NCI-H748 (cell line): Measurements from ENCODE around the gene MPG.
A peak's percentile ranks its signal among the peaks of the same experiment; 100 is the strongest.
"Not testable (repeated sequence)": the region's sequence is repeated elsewhere in the genome, so short reads cannot be mapped to it uniquely, and the experiment has no call there.

Source experiments
- DNase-seq: peaks from one replicate; lab custom pipeline; 2025; ENCODE audit not compliant: unreplicated experiment; lab: John Stamatoyannopoulos, UW

The MPG gene

DNA sequence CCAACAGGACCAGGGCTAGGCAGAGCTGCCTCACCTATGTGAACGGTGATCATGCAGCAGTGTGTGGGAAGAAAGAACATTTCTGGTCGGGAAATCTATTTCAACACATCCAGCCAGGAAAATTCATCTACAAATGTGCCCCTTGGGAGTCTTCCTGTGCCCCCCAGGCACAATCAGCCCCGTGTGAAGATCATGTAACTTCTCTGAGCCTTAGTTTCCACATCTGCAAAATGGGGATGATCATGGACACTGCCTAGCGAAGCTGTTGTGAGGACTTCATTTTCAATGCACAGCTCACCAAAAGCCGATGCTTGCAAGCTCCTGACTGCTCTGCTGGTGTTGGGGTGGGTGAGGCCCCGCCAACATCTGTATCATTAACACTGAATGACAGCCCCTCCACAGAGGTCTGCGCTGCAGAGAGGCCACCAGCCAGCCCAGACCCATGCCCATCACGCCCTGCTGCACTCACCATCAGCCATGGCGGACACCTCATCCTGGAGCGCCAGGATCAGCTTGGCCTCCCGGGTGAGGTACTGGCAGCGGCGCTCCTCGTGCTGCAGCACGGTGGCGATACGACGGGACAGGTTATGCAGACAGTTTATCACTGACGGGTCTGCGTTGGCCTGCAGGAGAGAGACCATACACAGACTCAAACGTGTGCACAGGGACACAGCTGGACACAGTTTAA lies 34.3 kb downstream of the MPG start:
- DNase-seq: no peak

DNA sequence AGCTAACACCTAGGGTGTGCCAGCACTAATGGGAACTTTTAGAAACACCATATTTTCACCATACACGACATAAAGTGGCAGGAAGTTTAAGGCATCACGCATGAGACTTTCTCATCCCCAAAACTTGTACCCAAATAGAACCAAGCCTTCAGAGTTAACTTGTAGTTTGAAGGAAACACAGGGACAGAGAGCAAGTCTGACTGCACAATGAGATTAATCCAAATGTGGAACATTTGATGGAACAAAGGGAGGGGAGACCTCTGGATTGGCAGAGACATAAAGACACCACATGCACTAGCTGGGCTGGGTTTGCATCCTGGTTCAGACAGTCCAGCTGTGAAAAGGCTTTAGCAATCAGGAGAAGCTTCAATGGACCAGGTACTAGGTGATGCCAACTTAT lies 36.3 kb downstream of the MPG start:
- DNase-seq: no peak

DNA sequence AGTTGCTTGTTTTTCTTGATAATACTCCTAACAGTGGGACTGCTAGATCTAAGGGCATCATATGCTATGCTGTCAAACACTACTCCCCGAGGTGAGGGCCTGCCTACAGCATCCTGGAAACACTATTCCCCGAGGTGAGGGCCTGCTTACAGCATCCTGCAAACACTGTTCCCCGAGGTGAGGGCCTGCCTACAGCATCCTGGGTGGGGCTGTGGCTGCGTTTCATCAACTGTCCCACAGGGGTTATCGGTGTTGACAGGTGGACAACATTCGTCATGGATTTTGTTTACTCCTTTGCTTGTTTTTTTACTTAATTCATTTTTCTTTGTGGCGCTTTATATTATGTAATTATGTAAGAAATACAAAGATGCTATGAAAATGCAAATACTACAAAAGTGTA lies 38.0 kb downstream of the MPG start:
- no peak for DNase-seq

DNA sequence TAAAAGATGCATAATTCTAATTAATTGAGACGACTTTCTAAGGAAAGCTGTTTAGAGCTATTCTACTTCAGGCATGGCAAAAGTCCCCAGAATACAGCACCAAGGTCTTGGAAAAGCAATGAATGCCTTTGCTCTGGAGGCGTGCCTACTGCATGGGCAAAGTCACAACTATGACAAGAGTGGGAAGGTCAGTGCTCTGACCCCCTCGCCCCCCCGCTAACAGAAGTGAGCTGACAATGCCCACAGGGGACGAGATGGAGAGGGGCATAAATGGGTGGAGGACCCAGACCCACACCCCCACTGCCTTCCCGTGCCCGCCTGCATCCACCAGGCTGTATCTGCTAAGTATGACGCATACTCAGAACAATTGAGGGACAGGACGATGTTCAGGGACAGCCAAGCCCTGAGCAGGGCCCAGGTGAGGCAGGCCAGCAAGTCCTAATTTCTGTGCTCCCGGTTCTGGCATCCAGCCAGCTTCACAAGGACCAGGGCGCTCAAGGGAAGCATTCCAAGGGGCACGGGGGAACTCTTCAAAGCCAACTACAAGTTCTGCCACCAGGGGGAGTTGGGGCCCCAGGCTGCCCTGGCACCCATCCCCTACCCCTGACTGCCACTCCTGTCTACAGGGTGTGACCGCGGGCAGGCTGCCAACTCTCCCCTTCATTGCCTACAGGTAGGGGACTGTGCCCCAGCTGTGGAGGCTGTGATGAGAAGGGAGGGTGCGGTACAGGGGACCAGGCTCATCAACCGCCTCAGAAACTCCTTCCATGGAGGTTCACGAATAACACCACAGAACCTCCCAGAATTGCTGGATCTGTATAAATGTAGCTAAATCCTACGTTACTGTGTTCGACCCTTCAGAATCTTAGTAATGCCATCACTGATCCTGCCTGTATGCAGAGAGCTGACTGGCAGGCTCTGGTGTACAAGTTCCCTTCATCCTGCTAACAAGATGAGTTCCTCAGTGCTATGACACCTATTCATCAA lies 39.6 kb downstream of the MPG start:
- peak; percentile 87 for DNase-seq

DNA sequence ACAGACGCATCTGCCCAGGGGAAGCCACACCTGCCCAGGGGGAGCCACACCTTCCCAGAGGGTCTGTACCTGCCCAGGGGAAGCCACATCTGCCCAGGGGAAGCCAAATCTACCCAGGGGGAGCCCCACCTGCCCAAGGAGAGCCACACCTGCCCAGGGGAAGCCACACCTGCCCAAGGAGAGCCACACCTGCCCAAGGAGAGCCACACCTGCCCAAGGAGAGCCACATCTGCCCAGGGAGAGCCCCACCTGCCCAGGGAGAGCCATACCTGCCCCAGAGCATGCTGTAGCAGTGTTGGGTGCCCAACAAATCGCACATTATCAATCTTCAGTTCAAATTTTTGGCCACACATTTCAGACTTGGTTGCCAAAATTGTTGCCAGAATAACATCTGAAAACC lies 40.8 kb downstream of the MPG start:
- peak; percentile 52 for DNase-seq

DNA sequence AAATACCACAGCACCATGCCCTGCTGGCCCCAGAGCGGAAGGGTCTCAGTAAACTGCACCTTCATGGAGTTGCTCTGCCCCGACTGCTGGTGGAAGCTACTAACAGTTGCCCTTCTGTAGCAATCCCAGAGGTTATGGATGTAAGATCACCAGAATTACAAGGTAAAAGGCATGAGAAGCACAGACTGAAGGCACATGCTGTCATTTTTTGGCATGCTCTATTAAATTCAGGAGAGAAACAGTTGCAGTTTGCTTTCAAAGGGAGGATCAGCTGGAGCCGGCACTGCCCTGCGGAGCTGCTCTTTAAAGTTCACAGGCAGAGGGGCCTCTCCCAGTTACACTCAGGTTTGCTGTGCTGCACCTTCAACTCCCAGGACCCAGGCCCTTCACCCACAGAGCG lies 41.3 kb downstream of the MPG start:
- no peak for DNase-seq

DNA sequence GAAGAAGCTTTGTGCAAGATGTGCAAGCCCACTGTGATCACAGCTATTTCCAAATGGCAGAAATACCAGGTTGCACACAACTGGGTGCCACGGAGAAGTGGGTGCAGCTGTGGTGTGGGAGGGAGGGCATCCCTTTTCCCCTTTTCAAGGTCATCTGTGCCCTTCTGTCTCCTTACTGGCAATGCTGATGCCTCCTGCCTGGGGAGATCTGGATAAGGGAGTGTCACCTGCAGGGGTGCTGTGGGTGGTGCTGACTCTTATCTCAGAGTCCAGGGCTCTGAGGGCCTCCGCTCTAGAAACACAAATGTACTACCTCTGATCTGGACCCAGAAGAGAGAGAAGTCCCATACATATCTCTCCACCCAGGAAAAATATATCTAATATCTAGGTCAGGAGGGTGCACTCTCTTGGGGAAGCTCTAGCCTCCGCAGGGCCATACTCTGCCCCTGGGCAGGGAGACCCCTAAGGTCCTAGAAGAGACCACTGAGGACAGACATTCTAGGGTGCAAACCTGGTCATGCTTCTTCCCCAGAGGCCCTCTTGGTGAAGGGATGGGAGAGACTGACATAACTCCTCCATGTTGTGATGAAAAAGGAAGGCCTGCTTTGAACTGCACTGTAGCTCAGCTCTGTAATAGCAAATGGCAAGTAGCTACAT lies 41.9 kb downstream of the MPG start:
- DNase-seq: no peak

DNA sequence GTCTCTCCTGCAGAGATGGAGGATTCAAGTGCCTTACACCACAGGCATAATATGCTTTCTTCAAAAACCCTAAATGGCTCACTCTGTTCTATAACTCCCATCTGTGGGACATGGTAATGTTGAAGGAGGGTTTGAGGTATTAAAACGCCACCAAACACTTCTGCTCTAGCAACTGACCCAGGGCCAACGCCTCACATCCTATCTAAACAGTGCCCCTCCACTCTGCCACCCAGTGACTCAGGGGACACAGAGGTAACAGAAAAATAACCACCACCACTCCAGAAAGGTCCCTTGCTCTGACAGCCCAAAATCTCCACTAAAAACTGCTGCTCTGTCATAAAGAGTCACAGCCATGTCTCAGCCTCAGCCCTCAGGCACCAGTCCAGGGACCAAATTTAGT lies 42.7 kb downstream of the MPG start:
- DNase-seq: no peak

DNA sequence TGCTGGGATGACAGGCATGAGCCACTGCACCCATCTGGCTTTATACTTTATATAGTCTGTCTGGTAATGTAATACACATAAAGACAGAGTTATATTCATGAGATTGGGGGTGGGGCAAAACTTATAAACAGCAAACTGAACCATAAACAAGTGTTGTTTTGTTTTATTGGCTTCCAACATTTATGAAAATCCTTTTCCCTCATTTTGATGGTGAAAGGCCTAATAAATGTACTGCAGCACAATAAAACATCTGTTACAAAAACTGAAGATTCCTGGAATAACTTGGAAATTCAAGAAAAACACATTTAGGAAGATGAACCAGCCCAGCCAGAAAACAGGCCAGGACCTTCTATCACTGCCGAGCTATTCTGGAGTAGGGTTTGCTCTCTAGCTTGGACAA lies 44.3 kb downstream of the MPG start:
- no peak for DNase-seq

DNA sequence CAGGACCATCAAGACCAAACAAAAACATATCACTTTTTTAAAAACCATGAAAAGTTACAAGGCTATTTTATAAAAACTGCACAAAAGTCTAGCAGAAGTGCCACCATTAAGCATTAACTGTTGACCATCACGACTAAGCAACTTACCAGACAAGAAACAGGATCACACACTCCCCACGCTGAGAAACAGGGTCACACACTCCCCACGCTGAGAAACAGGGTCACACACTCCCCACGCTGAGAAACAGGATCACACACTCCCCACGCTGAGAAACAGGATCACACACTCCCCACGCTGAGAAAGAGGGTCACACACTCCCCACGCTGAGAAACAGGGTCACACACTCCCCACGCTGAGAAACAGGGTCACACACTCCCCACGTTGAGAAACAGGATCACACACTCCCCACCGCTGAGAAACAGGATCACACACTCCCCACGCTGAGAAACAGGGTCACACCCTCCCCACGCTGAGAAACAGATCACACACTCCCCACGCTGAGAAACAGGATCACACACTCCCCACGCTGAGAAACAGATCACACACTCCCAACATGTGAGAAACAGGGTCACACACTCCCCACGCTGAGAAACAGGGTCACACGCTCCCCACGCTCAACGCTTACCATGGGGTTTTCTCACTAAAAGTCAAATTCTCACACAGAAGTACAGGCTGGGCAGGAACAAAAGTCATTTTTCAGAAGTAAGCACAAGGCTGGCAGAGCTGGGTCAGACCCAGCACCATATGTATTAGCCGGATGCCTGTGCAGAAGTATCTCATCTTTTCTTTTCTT lies 45.7 kb downstream of the MPG start:
- DNase-seq: not testable (repeated sequence)

DNA sequence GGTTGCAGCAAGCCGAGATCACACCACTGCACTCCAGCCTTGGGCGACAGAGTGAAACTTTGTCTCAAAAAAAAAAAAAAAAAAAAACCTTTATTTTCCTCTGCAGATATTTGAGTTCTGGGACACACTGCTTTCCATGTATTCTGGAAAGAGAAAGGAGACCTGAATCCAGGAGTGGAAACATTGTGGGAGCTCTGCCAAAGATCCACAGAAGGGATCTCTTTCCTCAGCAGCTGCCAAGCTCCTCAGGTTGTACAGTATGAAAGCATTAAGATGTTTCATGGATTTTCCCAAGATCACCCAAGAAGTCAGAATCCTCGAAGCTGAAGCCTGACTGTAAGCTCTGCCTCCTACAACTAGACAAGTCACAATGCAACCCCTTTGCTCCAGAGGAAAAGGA lies 47.0 kb downstream of the MPG start:
- DNase-seq: no peak

DNA sequence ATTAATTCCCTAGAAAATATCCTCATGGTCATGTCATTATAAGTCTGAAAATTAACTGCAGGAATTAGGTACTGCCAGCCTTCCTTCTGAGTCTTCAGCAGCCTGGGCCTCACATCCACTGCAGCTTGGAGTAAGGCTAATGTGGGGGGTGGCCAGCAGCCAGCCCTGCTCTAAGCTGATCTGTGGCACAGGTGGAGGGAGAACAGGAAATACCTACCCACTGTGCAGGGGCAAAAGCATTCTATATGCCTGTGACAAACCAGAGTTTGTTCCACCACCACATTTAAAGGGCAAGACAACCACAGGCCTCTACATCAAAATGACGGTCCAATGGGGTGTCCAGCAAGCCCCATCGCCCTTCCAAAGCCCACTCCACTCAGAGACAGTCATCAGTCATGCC lies 51.0 kb downstream of the MPG start:
- no peak for DNase-seq

DNA sequence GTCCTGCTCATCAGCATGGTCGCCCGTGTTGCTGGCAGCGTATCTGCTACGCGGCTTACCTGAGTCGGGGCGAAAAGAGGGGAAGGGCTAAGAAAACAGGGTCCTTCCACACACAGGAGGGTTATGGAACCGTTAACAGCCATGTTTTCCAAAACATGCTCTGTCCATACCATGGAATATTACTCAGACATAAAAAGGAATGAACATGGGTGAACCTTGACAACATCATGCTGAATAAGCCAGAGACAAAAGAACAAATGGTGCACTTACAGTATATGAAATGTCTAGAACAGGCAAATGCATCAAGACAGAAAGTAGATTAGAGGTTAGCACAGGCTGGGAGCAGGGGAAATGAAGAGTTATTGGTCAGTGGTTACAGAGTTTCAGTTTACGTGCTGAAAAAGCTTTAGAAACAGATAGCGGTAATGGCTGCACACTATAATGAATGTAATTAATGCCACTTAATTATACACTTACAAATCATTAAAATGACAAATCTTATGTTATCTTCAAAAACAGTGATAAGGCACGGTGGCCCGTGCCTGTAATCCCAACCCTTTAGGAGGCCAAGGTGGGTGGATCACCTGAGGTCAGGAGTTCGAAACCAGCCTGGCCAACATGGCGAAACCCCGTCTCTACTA lies 52.6 kb downstream of the MPG start:
- DNase-seq: no peak

DNA sequence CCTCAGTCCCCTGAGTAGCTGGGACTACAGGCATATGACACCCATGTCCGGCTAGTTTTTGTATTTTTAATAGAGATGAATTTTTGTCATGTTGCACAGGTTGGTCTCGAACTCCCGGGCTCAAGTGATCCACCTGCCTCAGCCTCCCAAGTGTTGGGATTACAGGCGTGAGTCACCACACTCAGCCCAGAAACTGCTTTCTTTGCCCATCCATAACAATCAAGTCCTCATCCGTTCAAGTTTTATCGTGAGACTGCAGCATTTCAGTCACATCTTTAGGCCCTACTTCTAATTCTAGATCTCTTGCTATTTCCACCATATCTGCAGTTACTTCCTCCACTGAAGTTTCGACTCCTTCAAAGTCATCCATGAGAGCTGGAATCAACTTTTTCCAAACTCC lies 54.1 kb downstream of the MPG start:
- DNase-seq: no peak

DNA sequence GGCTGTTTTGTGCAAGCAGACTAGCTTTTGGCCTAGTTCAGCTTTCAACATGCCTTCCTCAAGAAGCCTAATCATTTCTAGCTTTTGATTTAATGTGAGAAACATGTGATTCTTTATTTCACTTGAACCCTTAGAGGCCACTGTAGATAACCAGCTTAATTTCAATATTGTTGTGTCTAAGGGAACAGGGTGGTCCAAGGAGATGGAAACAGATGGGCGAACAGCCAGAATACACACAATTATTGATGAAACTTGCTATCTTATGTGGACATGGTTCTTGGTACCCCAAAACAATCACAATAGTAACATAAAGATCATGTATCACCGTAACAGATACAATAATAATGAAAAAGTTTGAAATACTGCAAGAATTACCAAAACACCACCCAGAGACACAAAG lies 55.7 kb downstream of the MPG start:
- no peak for DNase-seq
